GM12878 (cell line): ENCODE data around the gene CNN2. TPM values are rescaled to one million over a fixed set of nuclear protein-coding genes. Genes with fewer than 3 reads are reported as not detected.
A peak's percentile ranks its signal among the peaks of the same experiment; 100 is the strongest.

ENCODE experiments used
- BACH1 ChIP-seq: fragments of 450-650 bp; IDR thresholded peaks from 2 replicates; pipeline ENCODE4 v1.6.1; 2017; ENCODE audit warnings: mild to moderate bottlenecking, borderline replicate concordance
- BCL11A ChIP-seq: IDR thresholded peaks from 2 replicates; pipeline ENCODE4 v1.6.1; 2011; ENCODE audit warnings: low read depth, low read length
- BHLHE40 ChIP-seq, 2 experiments: fragments of 450-650 bp in 1 of 2; IDR thresholded peaks; 2 replicates each; pipeline ENCODE4 v1.6.1; 2011 to 2017; ENCODE audit warnings: low read depth in 2 of 2, borderline replicate concordance in 1 of 2, improper control_type of control experiment in 1 of 2, low read length in 1 of 2, mild to moderate bottlenecking in 1 of 2
- BMI1 ChIP-seq: fragments of 450-650 bp; IDR thresholded peaks from 2 replicates; pipeline ENCODE4 v1.6.1; 2016; ENCODE audit warnings: mild to moderate bottlenecking, moderate library complexity, borderline replicate concordance
- DPF2 ChIP-seq: fragments of 450-650 bp; IDR thresholded peaks from 2 replicates; pipeline ENCODE4 v1.6.1; 2017; ENCODE audit warnings: mild to moderate bottlenecking
- E2F8 ChIP-seq: fragments of 450-650 bp; IDR thresholded peaks from 2 replicates; pipeline ENCODE4 v1.6.1; 2018; ENCODE audit warnings: mild to moderate bottlenecking, low read depth, moderate library complexity; ENCODE audit not compliant: partially characterized antibody
- FOXK2 ChIP-seq: fragments of 450-650 bp; IDR thresholded peaks from 2 replicates; pipeline ENCODE4 v1.6.1; 2017; ENCODE audit warnings: mild to moderate bottlenecking, moderate library complexity
- FOXM1 ChIP-seq: IDR thresholded peaks from 2 replicates; pipeline ENCODE4 v1.6.1; 2012; ENCODE audit warnings: low read depth, mild to moderate bottlenecking, inconsistent platforms, low read length, moderate library complexity
- GATAD2B ChIP-seq: fragments of 450-650 bp; conservative IDR thresholded peaks from 2 replicates; pipeline ENCODE4 v1.6.1; 2017; ENCODE audit warnings: low read depth, mild to moderate bottlenecking, moderate library complexity
- HDAC6 ChIP-seq: fragments of 200-600 bp; sonication (generic); IDR thresholded peaks from one replicate; pipeline ENCODE4 v1.8.0; 2017; ENCODE audit warnings: antibody characterized with exemption; ENCODE audit not compliant: unreplicated experiment
- KAT2A ChIP-seq: conservative IDR thresholded peaks from 2 replicates; pipeline ENCODE4 v1.6.1; 2011; ENCODE audit warnings: low read depth, low read length; ENCODE audit not compliant: control insufficient read depth
- MEF2B ChIP-seq: fragments of 450-650 bp; IDR thresholded peaks from 2 replicates; pipeline ENCODE4 v1.6.1; 2018; ENCODE audit warnings: mild to moderate bottlenecking, moderate library complexity; ENCODE audit not compliant: partially characterized antibody, poor library complexity, severe bottlenecking
- MTA2 ChIP-seq: fragments of 450-650 bp; IDR thresholded peaks from 2 replicates; pipeline ENCODE4 v1.6.1; 2016; ENCODE audit warnings: low read depth, mild to moderate bottlenecking, moderate library complexity
- MYC ChIP-seq: IDR thresholded peaks from 2 replicates; pipeline ENCODE4 v1.6.1; 2011; ENCODE audit warnings: mild to moderate bottlenecking, low read length, moderate library complexity, inconsistent platforms; ENCODE audit not compliant: insufficient read depth, insufficient replicate concordance, insufficient read length, severe bottlenecking
- NFIC ChIP-seq: IDR thresholded peaks from 2 replicates; pipeline ENCODE4 v1.6.1; 2012; ENCODE audit warnings: low read depth, mild to moderate bottlenecking, inconsistent platforms, low read length, moderate library complexity
- NRF1 ChIP-seq: conservative IDR thresholded peaks from 2 replicates; pipeline ENCODE4 v1.6.1; 2011; ENCODE audit warnings: mild to moderate bottlenecking, low read depth, low read length, improper control_type of control experiment
- POLR2AphosphoS2 ChIP-seq: IDR thresholded peaks from 2 replicates; pipeline ENCODE4 v1.6.1; 2011; ENCODE audit warnings: low read depth, mild to moderate bottlenecking, low read length, improper control_type of control experiment, moderate library complexity
- SKIL ChIP-seq: fragments of 450-650 bp; IDR thresholded peaks from 2 replicates; pipeline ENCODE4 v1.6.1; 2017; ENCODE audit warnings: mild to moderate bottlenecking, low read depth, inconsistent platforms; ENCODE audit not compliant: poor library complexity, severe bottlenecking
- STAT1 ChIP-seq: fragments of 450-650 bp; conservative IDR thresholded peaks from 2 replicates; pipeline ENCODE4 v1.6.1; 2014; ENCODE audit warnings: antibody characterized with exemption, mild to moderate bottlenecking
- TAF1 ChIP-seq: IDR thresholded peaks from 2 replicates; pipeline ENCODE4 v1.6.1; 2011; ENCODE audit warnings: mild to moderate bottlenecking, low read depth, low read length, borderline replicate concordance
- TCF12 ChIP-seq: IDR thresholded peaks from 2 replicates; pipeline ENCODE4 v1.6.1; 2011; ENCODE audit warnings: low read depth, mild to moderate bottlenecking, low read length
- ZNF207 ChIP-seq: fragments of 450-650 bp; IDR thresholded peaks from 2 replicates; pipeline ENCODE4 v1.6.1; 2014; ENCODE audit warnings: antibody characterized with exemption, mild to moderate bottlenecking, borderline replicate concordance
- ZNF274 ChIP-seq: IDR thresholded peaks from one replicate; pipeline ENCODE4 v1.8.0; 2011; ENCODE audit not compliant: insufficient read length, insufficient read depth
- polyA plus RNA-seq, 11 experiments: library from polyadenylated mRNA; depleted of rRNA in 4 of 11; unstranded in 6 of 11; stranded (reverse) in 5 of 11; fragments of >200 nt; fragmentation: Nextera tagmentation in 4 of 11; fragmentation: Illumina TruSeq in 1 of 11; extraction: Ambion mirVana in 4 of 11; extraction: Trizol in 1 of 11; gene quantifications; 1 replicate in 1 of 11; 2 replicates in 10 of 11; pipeline versions ENCODE4 v1.2.1 to v1.2.3, GENCODE V29; 2011 to 2016; ENCODE audit warnings: inconsistent platforms in 2 of 11, missing spikeins in 2 of 11, low read depth in 1 of 11
- total RNA-seq, 4 experiments: library from RNA; depleted of rRNA in 3 of 4; stranded (reverse); fragments of >200 nt in 3 of 4; fragmentation: Illumina TruSeq in 1 of 4; extraction: Trizol in 1 of 4; gene quantifications; 2 replicates each; pipeline versions ENCODE4 v1.2.1 to v1.2.3, GENCODE V29; 2013 to 2021
- TF ChIP-seq, protein P1 (sequence below): fragments of 450-650 bp; conservative IDR thresholded peaks from 2 replicates; pipeline ENCODE4 v1.6.1; 2017; ENCODE audit warnings: mild to moderate bottlenecking, moderate library complexity

Gene CNN2
- total and polyA plus RNA-seq, 10 of the 15 experiments (the other 5 are each of a cell fraction or from before 2014, with no cell fraction given): 34.7 to 311 (median 172) TPM

GRCh38 chr19:984165-984967 is 42.0 kb upstream of the CNN2 start, which contains the start of gene WDR18 (continued):
- TF ChIP-seq ZNF274 (no peak), DPF2 (peak; percentile 74), STAT1 (0 out of 2 replicates have a peak, but pooled peaks have one; percentile 0), BMI1 (no peak), FOXK2 (no peak; the same call in 1 of the 2 replicates), FOXM1 (no peak), ZNF207 (peak; percentile 94), BCL11A (no peak), SKIL (no peak), TAF1 (0 out of 2 replicates have a peak, but pooled peaks have one; percentile 64), MTA2 (no peak), HDAC6 (no peak), KAT2A (no peak), POLR2AphosphoS2 (no peak), MYC (no peak), TCF12 (no peak), GATAD2B (peak; percentile 58), MEF2B (peak; percentile 36), BHLHE40 (IDR thresholded peaks at IDR 0.05; ENCODE audit: borderline replicate concordance in 1 of 2, low read depth in 2 of 2, low read length in 1 of 2) (peak; percentile 36 to 52; a peak in 2 of 4 replicates), BACH1 (peak; percentile 70; the same call in 1 of the 2 replicates), NRF1 (peak; percentile 90), NFIC (no peak), E2F8 (no peak)
- TF ChIP-seq, protein P1, sequence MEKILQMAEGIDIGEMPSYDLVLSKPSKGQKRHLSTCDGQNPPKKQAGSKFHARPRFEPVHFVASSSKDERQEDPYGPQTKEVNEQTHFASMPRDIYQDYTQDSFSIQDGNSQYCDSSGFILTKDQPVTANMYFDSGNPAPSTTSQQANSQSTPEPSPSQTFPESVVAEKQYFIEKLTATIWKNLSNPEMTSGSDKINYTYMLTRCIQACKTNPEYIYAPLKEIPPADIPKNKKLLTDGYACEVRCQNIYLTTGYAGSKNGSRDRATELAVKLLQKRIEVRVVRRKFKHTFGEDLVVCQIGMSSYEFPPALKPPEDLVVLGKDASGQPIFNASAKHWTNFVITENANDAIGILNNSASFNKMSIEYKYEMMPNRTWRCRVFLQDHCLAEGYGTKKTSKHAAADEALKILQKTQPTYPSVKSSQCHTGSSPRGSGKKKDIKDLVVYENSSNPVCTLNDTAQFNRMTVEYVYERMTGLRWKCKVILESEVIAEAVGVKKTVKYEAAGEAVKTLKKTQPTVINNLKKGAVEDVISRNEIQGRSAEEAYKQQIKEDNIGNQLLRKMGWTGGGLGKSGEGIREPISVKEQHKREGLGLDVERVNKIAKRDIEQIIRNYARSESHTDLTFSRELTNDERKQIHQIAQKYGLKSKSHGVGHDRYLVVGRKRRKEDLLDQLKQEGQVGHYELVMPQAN: peak; percentile 73
